Suppressor macrophage treated with lipopolysaccharide for 1 hour (primary cell): ENCODE data around the gene CIAO2B.

Experiments
- DNase-seq, 3 donors: peaks; one replicate each; pipeline ENCODE4 v3.0.0-alpha.2; 2020 to 2022

The CIAO2B gene

GRCh38 chr16:66936889-66937554 is 2.8 kb upstream of the CIAO2B start:
- DNase-seq = no peak

GRCh38 chr16:66936462-66936861 is 2.3 kb upstream of the CIAO2B start:
- DNase-seq = no peak

- no peak for DNase-seq
Observed at GRCh38 chr16:66935314-66936011, 1.3 kb upstream of the CIAO2B start, which contains the start of gene CES2. Gene CES2, plus strand, starts transcription at chr16:66935516. Its CDS starts 120 bp downstream, at chr16:66935636.

- DNase-seq = peak in 1 of 3 donors; percentile 31
Observed at GRCh38 chr16:66934839-66935313, 674 bp upstream of the CIAO2B start.

- DNase-seq = no peak
Observed at GRCh38 chr16:66933776-66934137, 445 bp downstream of the CIAO2B start.

- no peak for DNase-seq
Observed at GRCh38 chr16:66932076-66932475, 2.1 kb downstream of the CIAO2B start.

- no peak for DNase-seq
Observed at GRCh38 chr16:66931665-66932064, 2.5 kb downstream of the CIAO2B start.

GRCh38 chr16:66930189-66930588 is 4.0 kb downstream of the CIAO2B start:
- peak; percentile 43 to 60 (median 45) for DNase-seq

- peak in 2 of 3 donors; percentile 40 to 52 for DNase-seq
Observed at GRCh38 chr16:66928702-66929388, 5.4 kb downstream of the CIAO2B start.

- peak in 2 of 3 donors; percentile 10 to 38 for DNase-seq
Observed at GRCh38 chr16:66927918-66928649, 6.1 kb downstream of the CIAO2B start.

GRCh38 chr16:66926961-66927436 is 7.2 kb downstream of the CIAO2B start:
- DNase-seq = peak; percentile 69 to 82 (median 80)

- no peak for DNase-seq
Observed at GRCh38 chr16:66926171-66926947, 7.8 kb downstream of the CIAO2B start.

GRCh38 chr16:66925322-66925840 is 8.8 kb downstream of the CIAO2B start, which contains the start of gene RRAD:
Gene RRAD, minus strand, starts transcription at chr16:66925535. Its CDS starts 356 bp downstream, at chr16:66925179.
- peak; percentile 50 to 70 (median 56) for DNase-seq

- peak; percentile 45 to 79 (median 58) for DNase-seq
Observed at GRCh38 chr16:66924527-66925321, 9.5 kb downstream of the CIAO2B start.

GRCh38 chr16:66923866-66924265 is 10.3 kb downstream of the CIAO2B start:
- no peak for DNase-seq

- DNase-seq = no peak
Observed at GRCh38 chr16:66923247-66923731, 10.9 kb downstream of the CIAO2B start.

GRCh38 chr16:66921729-66922450 is 12.3 kb downstream of the CIAO2B start:
- DNase-seq = no peak

- DNase-seq = no peak
Observed at GRCh38 chr16:66920924-66921680, 13.1 kb downstream of the CIAO2B start.

GRCh38 chr16:66920299-66920590 is 14.0 kb downstream of the CIAO2B start:
- DNase-seq = no peak
